Choroid plexus epithelial cell (primary cell): Measurements from ENCODE around the gene ARFGEF3.

Experiments
- DNase-seq: peaks from one replicate; pipeline ENCODE4 v3.0.0-alpha.2; 2010; ENCODE audit warnings: low read depth
- H3K4me3 ChIP-seq: 2 replicates; pipeline ENCODE4 v1.5.1; 2011; ENCODE audit warnings: low read depth, mild to moderate bottlenecking, control low read depth, low read length, moderate library complexity
- CTCF ChIP-seq: conservative IDR thresholded peaks from 2 replicates; pipeline ENCODE4 v1.5.1; 2011; ENCODE audit warnings: low read depth, mild to moderate bottlenecking, control low read depth, inconsistent platforms, low read length, moderate library complexity

The ARFGEF3 gene

GRCh38 chr6:138230759-138231380 is 69.1 kb downstream of the ARFGEF3 start:
- no peak for DNase-seq
- no peak for TF ChIP-seq CTCF
- H3K4me3 ChIP-seq = no peak overlapping the region

- DNase-seq = no peak
- TF ChIP-seq CTCF = no peak
- H3K4me3 ChIP-seq = no peak overlapping the region
Observed at GRCh38 chr6:138231381-138231886, 69.7 kb downstream of the ARFGEF3 start.

DNA sequence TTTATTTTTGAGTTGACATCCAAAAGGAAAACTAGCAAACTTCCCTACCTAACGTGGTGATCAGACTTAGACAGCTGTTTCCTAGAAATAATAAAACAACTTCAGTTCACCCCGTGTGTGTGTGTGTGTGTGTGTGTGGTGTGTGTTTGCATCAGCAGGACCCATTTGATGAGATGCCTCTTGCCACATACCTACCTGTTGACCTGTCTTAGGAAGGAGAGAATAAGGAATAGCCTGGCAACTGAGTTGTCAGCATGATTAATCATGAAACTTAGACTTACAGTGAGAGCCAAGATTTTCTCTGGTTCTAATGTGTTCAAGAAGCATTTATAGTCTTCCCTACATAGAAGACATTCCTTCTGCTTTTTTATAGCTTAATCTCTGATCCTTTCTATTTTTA is 72.6 kb downstream of the ARFGEF3 start:
- DNase-seq = no peak
- no peak for TF ChIP-seq CTCF
- no peak overlapping the region for H3K4me3 ChIP-seq

- no peak for DNase-seq
- no peak for TF ChIP-seq CTCF
- no peak overlapping the region for H3K4me3 ChIP-seq
Observed at GRCh38 chr6:138235205-138235604, 73.5 kb downstream of the ARFGEF3 start.

DNA sequence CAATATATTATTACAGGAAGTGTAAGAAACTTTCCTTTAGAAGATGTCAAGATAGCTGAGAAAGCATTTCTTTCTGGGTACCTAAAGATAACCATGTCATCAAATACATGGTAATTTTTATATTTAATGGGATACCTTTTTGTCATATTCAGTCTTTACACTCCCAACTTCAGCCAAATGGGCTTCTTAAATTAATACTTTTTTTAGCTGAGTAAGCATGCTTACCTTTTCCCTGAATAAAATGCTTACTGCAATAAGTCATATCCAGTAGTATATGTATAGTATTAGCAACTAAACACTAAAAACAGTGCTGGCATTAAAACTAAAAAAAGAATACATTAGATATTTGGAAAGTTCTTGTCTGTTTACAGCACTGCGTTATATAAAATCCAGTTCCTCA is 74.0 kb downstream of the ARFGEF3 start:
- H3K4me3 ChIP-seq = no peak overlapping the region
- DNase-seq = no peak
- no peak for TF ChIP-seq CTCF

DNA sequence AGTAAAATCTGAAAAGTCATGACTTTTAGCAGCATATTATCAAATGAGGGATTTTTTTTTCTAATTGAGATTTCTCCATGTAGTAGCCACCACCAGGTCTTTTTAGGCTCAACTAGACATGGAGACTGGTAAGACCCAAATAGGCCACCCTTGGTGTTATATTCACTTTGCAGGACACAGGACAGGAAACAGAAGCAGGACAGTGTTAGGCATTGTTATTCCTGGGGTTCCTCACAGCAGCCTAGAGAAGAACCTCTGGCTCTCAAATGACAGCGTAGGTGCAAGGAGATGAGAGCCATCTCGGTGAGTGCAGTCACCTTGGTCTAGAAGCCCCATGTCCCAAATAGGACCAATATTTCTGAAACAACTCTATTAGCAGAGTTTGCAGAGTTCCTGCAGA is 75.7 kb downstream of the ARFGEF3 start:
- DNase-seq = no peak
- no peak overlapping the region for H3K4me3 ChIP-seq
- TF ChIP-seq CTCF = no peak

DNA sequence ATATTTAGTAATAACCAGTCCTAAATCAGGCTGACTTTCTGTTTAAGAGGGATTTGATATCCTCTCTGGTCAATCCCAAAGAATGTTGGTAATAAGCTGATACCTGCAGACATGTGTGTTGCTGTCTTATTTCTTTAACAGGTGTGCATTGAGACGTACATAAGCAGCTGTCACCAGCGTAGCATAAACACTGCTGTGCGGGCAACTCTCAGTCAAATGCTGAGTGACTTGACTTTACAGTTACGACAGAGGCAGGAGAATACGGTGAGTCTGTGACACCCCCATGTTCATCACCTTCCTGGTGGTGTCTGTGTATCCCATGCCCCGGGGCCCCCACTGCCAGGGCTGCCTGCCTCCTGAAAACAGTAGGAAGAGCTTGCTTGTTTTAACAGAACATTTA is 76.6 kb downstream of the ARFGEF3 start:
- no peak for DNase-seq
- TF ChIP-seq CTCF = no peak
- no peak overlapping the region for H3K4me3 ChIP-seq
